ENCODE measurements around the gene PSMC6.

The PSMC6 gene

GRCh38 chr14:52678591-52678990 is 28.4 kb upstream of the PSMC6 start:
- peaks cover 39% of the 10 kb centered on the region for H3K36me3 Mint-ChIP-seq (ENCODE audit: low read depth)
- DNase-seq: no peak
- peak; percentile 32 for TF ChIP-seq CTCF (IDR thresholded peaks at IDR 0.05)
- H3K27me3 Mint-ChIP-seq (ENCODE audit: low read depth, poor library complexity): no peaks in the 10 kb centered on the region
- H3K4me3 Mint-ChIP-seq: no peak overlapping the region
- no peaks in the 10 kb centered on the region for H3K9me3 Mint-ChIP-seq
- no peak overlapping the region for H3K27ac Mint-ChIP-seq
- no peaks in the 10 kb centered on the region for H3K4me1 Mint-ChIP-seq

- H3K27ac Mint-ChIP-seq: no peak overlapping the region
- no peak for TF ChIP-seq CTCF (IDR thresholded peaks at IDR 0.05)
- H3K4me3 Mint-ChIP-seq: no peak overlapping the region
- DNase-seq: no peak
- H3K9me3 Mint-ChIP-seq: no peaks in the 10 kb centered on the region
- H3K4me1 Mint-ChIP-seq: no peaks in the 10 kb centered on the region
- H3K27me3 Mint-ChIP-seq (ENCODE audit: low read depth, poor library complexity): no peaks in the 10 kb centered on the region
- H3K36me3 Mint-ChIP-seq (ENCODE audit: low read depth): peaks cover 14% of the 10 kb centered on the region
Observed at GRCh38 chr14:52683985-52684520, 22.9 kb upstream of the PSMC6 start.

- Mint-ChIP-seq H3K4me1 (no peaks in the 10 kb centered on the region), H3K4me3 (no peak overlapping the region)
- no peak for TF ChIP-seq CTCF (IDR thresholded peaks at IDR 0.05)
Observed at GRCh38 chr14:52686176-52686575, 20.8 kb upstream of the PSMC6 start.

GRCh38 chr14:52690983-52691760 is 15.8 kb upstream of the PSMC6 start:
- Mint-ChIP-seq H3K36me3 (ENCODE audit: low read depth) (no peaks in the 10 kb centered on the region), H3K4me3 (no peak overlapping the region), H3K9me3 (no peaks in the 10 kb centered on the region), H3K27ac (no peak overlapping the region), H3K4me1 (peaks cover 35% of the 10 kb centered on the region), H3K27me3 (ENCODE audit: low read depth, poor library complexity) (peaks cover 5% of the 10 kb centered on the region)
- DNase-seq: no peak
- no peak for TF ChIP-seq CTCF (IDR thresholded peaks at IDR 0.05)

More at GRCh38 chr14:52686176-52686575, 20.8 kb upstream of the PSMC6 start:
- DNase-seq: no peak
- no peaks in the 10 kb centered on the region for H3K9me3 Mint-ChIP-seq
- H3K27ac Mint-ChIP-seq: no peak overlapping the region
- peaks cover 5% of the 10 kb centered on the region for H3K36me3 Mint-ChIP-seq (ENCODE audit: low read depth)
- no peaks in the 10 kb centered on the region for H3K27me3 Mint-ChIP-seq (ENCODE audit: low read depth, poor library complexity)

GRCh38 chr14:52692248-52692962 is 14.6 kb upstream of the PSMC6 start:
- Mint-ChIP-seq H3K9me3 (no peaks in the 10 kb centered on the region), H3K27ac (no peak overlapping the region), H3K4me1 (peaks cover 35% of the 10 kb centered on the region), H3K27me3 (ENCODE audit: low read depth, poor library complexity) (peaks cover 5% of the 10 kb centered on the region), H3K36me3 (ENCODE audit: low read depth) (no peaks in the 10 kb centered on the region), H3K4me3 (peak overlapping the region; percentile 37)
- TF ChIP-seq CTCF (IDR thresholded peaks at IDR 0.05): no peak
- DNase-seq: no peak
